MM.1S (cell line): Measurements from ENCODE around the gene MRPL48.
A peak's percentile ranks its signal among the peaks of the same experiment; 100 is the strongest.

Source experiments
- DNase-seq: peaks from one replicate; pipeline ENCODE4 v3.0.0-alpha.2; 2015
- H2AFZ ChIP-seq: fragments of 300-600 bp; sonication (generic); 2 replicates; pipeline ENCODE4 v1.6.0; 2016; ENCODE audit warnings: antibody characterized with exemption, low read length
- H3F3A ChIP-seq: fragments of 300-600 bp; sonication (generic); 2 replicates; pipeline ENCODE4 v1.6.1; 2016; ENCODE audit warnings: mild to moderate bottlenecking, antibody characterized with exemption, low read length, moderate library complexity, mixed read lengths; ENCODE audit not compliant: insufficient read depth
- H3K27ac ChIP-seq: fragments of 300-600 bp; sonication (generic); 2 replicates; pipeline ENCODE4 v1.5.1; 2016; ENCODE audit warnings: mild to moderate bottlenecking, low read length
- H3K27me3 ChIP-seq: fragments of 300-600 bp; sonication (generic); replicated peaks from 2 replicates; pipeline ENCODE4 v1.6.0; 2016; ENCODE audit warnings: low read length; ENCODE audit not compliant: insufficient read depth
- H3K36me3 ChIP-seq: fragments of 300-600 bp; sonication (generic); replicated peaks from 2 replicates; pipeline ENCODE4 v1.6.1; 2016; ENCODE audit warnings: mild to moderate bottlenecking, low read length, mixed read lengths; ENCODE audit not compliant: insufficient read depth
- H3K4me1 ChIP-seq: fragments of 300-600 bp; sonication (generic); 2 replicates; pipeline ENCODE4 v1.6.1; 2016; ENCODE audit warnings: low read length, mixed read lengths
- H3K4me2 ChIP-seq: fragments of 300-600 bp; sonication (generic); 2 replicates; pipeline ENCODE4 v1.6.0; 2016; ENCODE audit warnings: low read depth, low read length
- H3K4me3 ChIP-seq: fragments of 300-600 bp; sonication (generic); 2 replicates; pipeline ENCODE4 v1.5.1; 2016; ENCODE audit warnings: low read length, mixed read lengths
- H3K79me2 ChIP-seq: fragments of 300-600 bp; sonication (generic); 2 replicates; pipeline ENCODE4 v1.6.1; 2016; ENCODE audit warnings: mixed run types, low read length, mixed read lengths
- H3K9ac ChIP-seq: fragments of 300-600 bp; sonication (generic); 2 replicates; pipeline ENCODE4 v1.6.1; 2016; ENCODE audit warnings: low read length, mixed read lengths
- H3K9me2 ChIP-seq: fragments of 300-600 bp; sonication (generic); replicated peaks from 2 replicates; pipeline ENCODE4 v1.6.1; 2016; ENCODE audit warnings: mild to moderate bottlenecking, low read length, mixed read lengths; ENCODE audit not compliant: insufficient read depth
- H3K9me3 ChIP-seq: fragments of 300-600 bp; sonication (generic); replicated peaks from 2 replicates; pipeline ENCODE4 v1.6.1; 2016; ENCODE audit warnings: mild to moderate bottlenecking, low read length, mixed read lengths; ENCODE audit not compliant: insufficient read depth
- H4K20me1 ChIP-seq: fragments of 300-600 bp; sonication (generic); 2 replicates; pipeline ENCODE4 v1.6.1; 2016; ENCODE audit warnings: mild to moderate bottlenecking, low read length, moderate library complexity, mixed read lengths; ENCODE audit not compliant: insufficient read depth
- CTCF ChIP-seq: fragments of 300-600 bp; sonication (generic); IDR thresholded peaks from 2 replicates; pipeline ENCODE4 v1.5.1; 2016; ENCODE audit warnings: antibody characterized with exemption, low read length, mixed read lengths
- EZH2 ChIP-seq: fragments of 300-600 bp; sonication (generic); optimal IDR thresholded peaks from 2 replicates; pipeline ENCODE3; 2017; ENCODE audit warnings: low read depth, mild to moderate bottlenecking, antibody characterized with exemption, low read length, mixed read lengths
- EZH2phosphoT487 ChIP-seq: fragments of 300-600 bp; sonication (generic); IDR thresholded peaks from 2 replicates; pipeline ENCODE4 v1.6.1; 2018; ENCODE audit warnings: antibody characterized with exemption, low read length

Gene MRPL48

GRCh38 chr11:73787051-73787642 lies 527 bp upstream of the MRPL48 start:
- peaks cover 9% of the 10 kb centered on the region; the same call in 1 of the 2 replicates for H3F3A ChIP-seq
- TF ChIP-seq CTCF (no peak), EZH2phosphoT487 (no peak), EZH2 (no peak)
- no peaks in the 10 kb centered on the region for H3K36me3 ChIP-seq
- H3K79me2 ChIP-seq, result peaks cover 38% of the 10 kb centered on the region
- H3K27me3 ChIP-seq, result no peaks in the 10 kb centered on the region
- DNase-seq, result no peak
- H3K4me1 ChIP-seq, result peaks cover 11% of the 10 kb centered on the region
- H3K9me2 ChIP-seq, result no peaks in the 10 kb centered on the region
- peak overlapping the region; percentile 91; the same call in 1 of the 2 replicates for H3K27ac ChIP-seq
- H3K4me3 ChIP-seq, result peak overlapping the region; percentile 90
- no peaks in the 10 kb centered on the region for H4K20me1 ChIP-seq
- H3K9ac ChIP-seq, result peak overlapping the region; percentile 88
- H3K9me3 ChIP-seq, result no peaks in the 10 kb centered on the region
- H3K4me2 ChIP-seq, result peak overlapping the region; percentile 94
- H2AFZ ChIP-seq, result peak overlapping the region; percentile 98

GRCh38 chr11:73789279-73789670 lies 1.6 kb downstream of the MRPL48 start:
- no peak overlapping the region for H3K9ac ChIP-seq
- no peaks in the 10 kb centered on the region for H3K27me3 ChIP-seq
- H3K36me3 ChIP-seq, result no peaks in the 10 kb centered on the region
- DNase-seq, result no peak
- no peak for TF ChIP-seq CTCF
- no peak for TF ChIP-seq EZH2
- no peak for TF ChIP-seq EZH2phosphoT487
- peak overlapping the region; percentile 92; the same call in 1 of the 2 replicates for H3K4me2 ChIP-seq
- peaks cover 14% of the 10 kb centered on the region for H3K4me1 ChIP-seq
- peaks cover 58% of the 10 kb centered on the region for H3K79me2 ChIP-seq
- H3K4me3 ChIP-seq, result 0 out of 2 replicates have a peak overlapping the region, but pooled peaks have one; percentile 90
- H4K20me1 ChIP-seq, result no peaks in the 10 kb centered on the region
- H2AFZ ChIP-seq, result peak overlapping the region; percentile 7; the same call in 1 of the 2 replicates
- peaks cover 9% of the 10 kb centered on the region; the same call in 1 of the 2 replicates for H3F3A ChIP-seq
- H3K9me2 ChIP-seq, result no peaks in the 10 kb centered on the region
- no peak overlapping the region for H3K27ac ChIP-seq
- H3K9me3 ChIP-seq, result no peaks in the 10 kb centered on the region

- H3K79me2 ChIP-seq, result peaks cover 71% of the 10 kb centered on the region
- no peak overlapping the region for H3K9ac ChIP-seq
- H3K27me3 ChIP-seq, result no peaks in the 10 kb centered on the region
- no peaks in the 10 kb centered on the region for H3K9me2 ChIP-seq
- H3K36me3 ChIP-seq, result no peaks in the 10 kb centered on the region
- peaks cover 9% of the 10 kb centered on the region; the same call in 1 of the 2 replicates for H3K4me1 ChIP-seq
- no peak overlapping the region for H2AFZ ChIP-seq
- H3K4me3 ChIP-seq, result no peak overlapping the region
- no peak for DNase-seq
- TF ChIP-seq CTCF, result no peak
- TF ChIP-seq EZH2phosphoT487, result no peak
- TF ChIP-seq EZH2, result no peak
- no peak overlapping the region for H3K27ac ChIP-seq
- peaks cover 6% of the 10 kb centered on the region; the same call in 1 of the 2 replicates for H3F3A ChIP-seq
- no peaks in the 10 kb centered on the region for H3K9me3 ChIP-seq
- H4K20me1 ChIP-seq, result no peaks in the 10 kb centered on the region
- no peak overlapping the region for H3K4me2 ChIP-seq
These were observed 4.9 kb downstream of the MRPL48 start for GRCh38 chr11:73792584-73792983.
